Epidermal melanocyte (primary cell): ENCODE measurements around the gene RGS6.

ENCODE experiments used
- DNase-seq: peaks from one replicate; pipeline ENCODE4 v3.0.0; 2011; ENCODE audit warnings: low spot score; ENCODE audit not compliant: insufficient read length

Gene RGS6

GRCh38 chr14:72492196-72492595, 560.0 kb downstream of the RGS6 start:
- DNase-seq = no peak

- DNase-seq = no peak
These were observed 563.4 kb downstream of the RGS6 start for GRCh38 chr14:72495668-72496067.

GRCh38 chr14:72498646-72499045, 566.4 kb downstream of the RGS6 start:
- no peak for DNase-seq

GRCh38 chr14:72499746-72500145, 567.5 kb downstream of the RGS6 start:
- no peak for DNase-seq

- DNase-seq = no peak
These were observed 568.1 kb downstream of the RGS6 start for GRCh38 chr14:72500234-72500838.

- no peak for DNase-seq
These were observed 569.2 kb downstream of the RGS6 start for GRCh38 chr14:72501439-72501838.

- DNase-seq = no peak
These were observed 571.0 kb downstream of the RGS6 start for GRCh38 chr14:72503271-72503670.

- DNase-seq = no peak
These were observed 571.6 kb downstream of the RGS6 start for GRCh38 chr14:72503696-72504368.

GRCh38 chr14:72510566-72510965, 578.3 kb downstream of the RGS6 start:
- DNase-seq = no peak

- no peak for DNase-seq
These were observed 580.1 kb downstream of the RGS6 start for GRCh38 chr14:72512281-72512680.

GRCh38 chr14:72512925-72513324, 580.7 kb downstream of the RGS6 start:
- DNase-seq = no peak

- DNase-seq = no peak
These were observed 581.1 kb downstream of the RGS6 start for GRCh38 chr14:72513346-72513745.

GRCh38 chr14:72513965-72514659, 581.9 kb downstream of the RGS6 start:
- no peak for DNase-seq

GRCh38 chr14:72514660-72515025, 582.4 kb downstream of the RGS6 start:
- no peak for DNase-seq

- DNase-seq = no peak
These were observed 583.8 kb downstream of the RGS6 start for GRCh38 chr14:72515779-72516770.

GRCh38 chr14:72516936-72517700, 584.9 kb downstream of the RGS6 start:
- DNase-seq = no peak

GRCh38 chr14:72517736-72518135, 585.5 kb downstream of the RGS6 start:
- DNase-seq = no peak

GRCh38 chr14:72518809-72519377, 586.7 kb downstream of the RGS6 start:
- DNase-seq = no peak

- DNase-seq = no peak
These were observed 587.3 kb downstream of the RGS6 start for GRCh38 chr14:72519543-72519942.

GRCh38 chr14:72521045-72521444, 588.8 kb downstream of the RGS6 start:
- DNase-seq = no peak
